ENCODE measurements around the gene DSG1. TPM values are rescaled to one million over a fixed set of nuclear protein-coding genes. Genes with fewer than 3 reads are reported as not detected.

The DSG1 gene
- total and polyA plus RNA-seq, 2 of the 8 experiments (the other 6 are each of a cell fraction or from before 2014, with no cell fraction given), result 0.06 TPM; not detected in 1

DNA sequence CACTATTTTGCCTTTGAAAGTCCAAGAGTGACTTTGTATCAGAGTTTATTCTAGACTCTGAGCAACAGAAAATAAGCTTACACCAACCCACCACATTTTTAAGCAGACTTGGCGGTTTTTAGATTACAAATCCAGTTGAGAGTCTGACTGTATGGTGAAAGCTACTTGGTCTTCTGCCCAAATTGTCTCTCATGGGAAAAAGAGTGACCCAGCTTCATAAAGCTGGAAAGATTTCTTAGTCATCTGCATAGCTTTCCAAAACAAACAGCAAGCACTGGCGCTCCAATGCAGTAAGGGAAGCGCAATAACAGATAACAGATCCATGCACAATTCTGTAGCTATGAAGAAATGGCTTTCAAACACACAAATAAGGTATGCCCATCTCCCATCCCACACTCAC is 7.1 kb downstream of the DSG1 start (continued):
- TF ChIP-seq JUND (IDR thresholded peaks at IDR 0.05; ENCODE audit: low read length) (no peak), RFX5 (IDR thresholded peaks at IDR 0.05; ENCODE audit: borderline replicate concordance, low read depth, low read length) (no peak), POLR2A (IDR thresholded peaks at IDR 0.05; ENCODE audit: control extremely low read depth in 1 of 2, low read depth in 2 of 2, low read length in 2 of 2) (no peak)
